Uterus (tissue), 4 donors: Measurements from ENCODE around the gene ARL6IP4. TPM values are rescaled to one million over a fixed set of nuclear protein-coding genes. Genes with fewer than 3 reads are reported as not detected.
A peak's percentile ranks its signal among the peaks of the same experiment; 100 is the strongest.

Source experiments
- DNase-seq, 2 donors: peaks; one replicate each; pipeline ENCODE4 v3.0.0-alpha.2; 2019 to 2020
- H3K27ac ChIP-seq, 2 donors: fragments of 200-600 bp; sonication (generic); 1 replicate in 1 of 2; 2 replicates in 1 of 2; pipeline ENCODE4 v1.5.1; 2016 to 2018
- H3K27me3 ChIP-seq, 2 donors: fragments of 200-600 bp; sonication (generic); one replicate each; pipeline ENCODE4 v1.5.1; 2018 to 2019; ENCODE audit warnings: control low read depth in 1 of 2
- H3K36me3 ChIP-seq, 2 donors: fragments of 200-600 bp; sonication (generic); one replicate each; pipeline ENCODE4 v1.5.1; 2019; ENCODE audit warnings: control low read depth in 1 of 2
- H3K4me1 ChIP-seq, 2 donors: fragments of 200-600 bp; sonication (generic); one replicate each; pipeline ENCODE4 v1.5.1; 2018 to 2019; ENCODE audit warnings: control low read depth in 1 of 2
- H3K4me3 ChIP-seq, 2 donors: fragments of 200-600 bp; sonication (generic); 1 replicate in 1 of 2; 2 replicates in 1 of 2; pipeline ENCODE4 v1.5.1; 2018 to 2019; ENCODE audit warnings: mild to moderate bottlenecking in 1 of 2
- H3K9me3 ChIP-seq, 2 donors: fragments of 200-600 bp; sonication (generic); one replicate each; pipeline ENCODE4 v1.5.1; 2019; ENCODE audit warnings: control low read depth in 1 of 2
- CTCF ChIP-seq, 4 experiments: fragments of 200-600 bp in 2 of 4; fragments of 450-650 bp in 2 of 4; sonication (generic) in 2 of 4; IDR thresholded peaks; one replicate each; pipeline ENCODE4 v1.5.1; 2016 to 2019; ENCODE audit warnings: antibody characterized with exemption in 4 of 4, mild to moderate bottlenecking in 2 of 4, moderate library complexity in 1 of 4
- POLR2A ChIP-seq, 2 donors: fragments of 450-650 bp; IDR thresholded peaks; one replicate each; pipeline ENCODE4 v1.6.1; 2016; ENCODE audit warnings: antibody characterized with exemption in 2 of 2, mild to moderate bottlenecking in 1 of 2, moderate library complexity in 1 of 2
- intact Hi-C: fragments of 100-400 bp; cut with DNase I; formaldehyde crosslinking; loops from one replicate; pipeline ENCODE4 v1.15.1; 2023; ENCODE audit warnings: low total_unique reads
- total RNA-seq, 4 donors: library from RNA; depleted of rRNA in 3 of 4; stranded (reverse); fragments of >200 nt in 3 of 4; gene quantifications; one replicate each; pipeline versions ENCODE4 v1.1.0 to v1.2.4, GENCODE V29; 2014 to 2023
- donor health status: DM: yes; HTN: yes; CAD: no.

Gene ARL6IP4
- total RNA-seq, 4 donors from 2014 or later = 85.9 to 314 (median 207) TPM

- intact Hi-C loops = no loop called here
These were observed 4.5 kb upstream of the ARL6IP4 start for GRCh38 chr12:122975790-122976647.

GRCh38 chr12:122976648-122976975 lies 3.9 kb upstream of the ARL6IP4 start:
- Histone ChIP-seq H3K27me3 (no peaks in the 10 kb centered on the region), H3K9me3 (no peaks in the 10 kb centered on the region), H3K36me3 (no peaks in the 10 kb centered on the region), H3K27ac (no peak overlapping the region), H3K4me1 (peaks cover 0 to 28% of the 10 kb centered on the region in 2 donors), H3K4me3 (no peak overlapping the region)
- intact Hi-C loops = no loop called here
- peak in 1 of 2 donors; percentile 15 for DNase-seq
- TF ChIP-seq POLR2A (IDR thresholded peaks at IDR 0.05) (no peak), CTCF (IDR thresholded peaks at IDR 0.05) (no peak)

More at GRCh38 chr12:122975790-122976647, 4.5 kb upstream of the ARL6IP4 start:
- Histone ChIP-seq H3K27ac (peak overlapping the region; percentile 99 to 100), H3K27me3 (no peaks in the 10 kb centered on the region), H3K9me3 (no peaks in the 10 kb centered on the region), H3K4me1 (peaks cover 0 to 23% of the 10 kb centered on the region in 2 donors), H3K36me3 (no peaks in the 10 kb centered on the region), H3K4me3 (peak overlapping the region; percentile 86 to 99)
- TF ChIP-seq POLR2A (IDR thresholded peaks at IDR 0.05) (no peak), CTCF (IDR thresholded peaks at IDR 0.05) (no peak)
- DNase-seq = peak in 1 of 2 donors; percentile 16

- no peaks in the 10 kb centered on the region for H3K27me3 ChIP-seq
- DNase-seq = no peak
- intact Hi-C loops = no loop called here
These were observed 3.3 kb upstream of the ARL6IP4 start for GRCh38 chr12:122977153-122977552.

GRCh38 chr12:122977655-122978392 lies 2.7 kb upstream of the ARL6IP4 start:
- no peak overlapping the region for H3K4me3 ChIP-seq
- H3K36me3 ChIP-seq = no peaks in the 10 kb centered on the region
- no peaks in the 10 kb centered on the region for H3K9me3 ChIP-seq
- TF ChIP-seq CTCF (IDR thresholded peaks at IDR 0.05) (no peak), POLR2A (IDR thresholded peaks at IDR 0.05) (no peak)
- no peak for DNase-seq
- intact Hi-C loops = no loop called here
- H3K27ac ChIP-seq = no peak overlapping the region
- H3K4me1 ChIP-seq = peaks cover 5 to 38% of the 10 kb centered on the region in 2 donors
- H3K27me3 ChIP-seq = no peaks in the 10 kb centered on the region

More at GRCh38 chr12:122977153-122977552, 3.3 kb upstream of the ARL6IP4 start:
- Histone ChIP-seq H3K4me1 (peaks cover under 1 to 34% of the 10 kb centered on the region in 2 donors), H3K4me3 (no peak overlapping the region), H3K9me3 (no peaks in the 10 kb centered on the region), H3K27ac (no peak overlapping the region), H3K36me3 (no peaks in the 10 kb centered on the region)
- TF ChIP-seq POLR2A (IDR thresholded peaks at IDR 0.05) (no peak), CTCF (IDR thresholded peaks at IDR 0.05) (no peak)

- TF ChIP-seq POLR2A (IDR thresholded peaks at IDR 0.05) = no peak
- peak in 1 of 2 donors; percentile 14 for DNase-seq
- Histone ChIP-seq H3K4me3 (no peak overlapping the region), H3K27me3 (no peaks in the 10 kb centered on the region), H3K27ac (no peak overlapping the region), H3K4me1 (peaks cover 5 to 38% of the 10 kb centered on the region in 2 donors), H3K36me3 (no peaks in the 10 kb centered on the region), H3K9me3 (no peaks in the 10 kb centered on the region)
- intact Hi-C loops = no loop called here
These were observed 1.9 kb upstream of the ARL6IP4 start for GRCh38 chr12:122978507-122978955.
